Measurements from ENCODE around the gene GNG14.
"Not testable (repeated sequence)": the region's sequence is repeated elsewhere in the genome, so short reads cannot be mapped to it uniquely, and the experiment has no call there.

Gene GNG14

DNA sequence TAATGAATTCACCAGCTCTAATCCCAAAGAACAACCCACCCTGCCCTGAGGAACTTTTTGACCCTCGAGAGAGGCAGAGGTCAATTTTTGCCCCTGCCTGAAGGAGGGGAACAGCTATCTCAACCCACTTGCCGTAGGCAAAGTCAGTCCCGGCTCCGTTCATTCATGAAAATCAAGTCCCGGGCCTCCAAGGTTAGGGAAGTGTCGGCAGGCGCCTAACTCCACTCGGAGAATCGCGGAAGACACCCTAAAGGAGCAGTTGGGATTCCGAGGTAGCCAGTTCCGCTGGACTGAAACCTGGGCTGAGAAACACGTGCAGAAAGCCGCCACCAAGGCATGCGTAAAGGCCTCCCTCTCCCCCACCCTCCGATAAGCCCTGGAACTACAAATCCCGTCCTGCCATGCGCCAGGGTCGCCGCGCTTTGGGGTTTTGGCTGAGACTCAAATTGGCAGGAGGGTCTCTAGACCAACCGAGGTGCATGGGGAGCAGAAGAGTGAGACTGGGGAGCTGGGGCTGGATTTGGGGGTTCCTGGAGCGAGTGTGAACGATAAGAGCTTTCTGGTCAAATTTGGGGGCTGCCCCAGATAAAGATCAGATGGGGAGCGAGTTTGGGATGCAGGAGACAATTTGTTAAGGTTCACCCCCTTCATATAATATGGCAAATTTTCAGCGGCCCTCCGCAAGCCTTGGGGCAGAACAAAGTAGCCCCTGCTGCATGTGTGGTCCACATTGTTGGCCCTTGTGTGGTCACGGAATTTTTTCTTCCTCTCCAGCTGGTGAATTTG, 36.0 kb downstream of the GNG14 start, which contains the start of gene TNPO2:
TSS of gene TNPO2 (minus strand) at position 292 of the 786 bp plus-strand sequence. CDS start 2,955 bp downstream, outside the sequence.
- peak; percentile 91 for DNase-seq (ENCODE audit: low spot score)

DNA sequence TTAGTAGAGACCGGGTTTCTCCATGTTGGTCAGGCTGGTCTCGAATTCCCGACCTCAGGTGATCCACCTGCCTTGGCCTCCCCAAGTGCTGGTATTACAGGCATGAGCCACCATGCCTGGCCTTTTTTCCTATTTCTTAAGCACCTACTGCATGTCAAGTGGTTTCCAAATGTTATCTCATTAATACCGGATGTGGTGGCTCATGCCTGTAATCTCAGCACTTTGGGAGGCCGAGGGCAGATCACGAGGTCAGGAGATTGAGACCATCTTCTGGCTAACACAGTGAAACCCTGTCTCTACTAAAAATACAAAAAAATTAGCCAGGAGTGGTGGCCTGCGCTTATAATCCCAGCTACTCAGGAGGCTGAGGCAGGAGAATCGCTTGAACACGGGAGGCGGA, 37.8 kb downstream of the GNG14 start:
- not testable (repeated sequence) for DNase-seq (ENCODE audit: low spot score)

DNA sequence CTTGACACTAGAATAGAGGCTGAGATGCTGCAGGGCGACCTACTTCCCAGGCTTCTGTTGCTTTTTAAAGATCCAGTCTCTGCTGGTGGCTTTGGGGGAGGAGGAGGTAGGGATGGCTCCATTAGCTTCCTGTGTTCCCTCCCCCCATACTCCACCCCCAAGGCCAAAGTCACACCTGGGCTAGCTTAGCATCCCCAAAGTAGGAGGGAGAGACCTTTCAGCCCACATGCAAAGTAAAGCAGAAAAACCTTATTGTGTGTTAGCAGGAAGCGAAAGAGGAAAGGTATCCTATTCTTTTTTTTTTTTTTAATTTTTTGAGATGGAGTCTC, 39.2 kb downstream of the GNG14 start:
- no peak for DNase-seq (ENCODE audit: low spot score)

DNA sequence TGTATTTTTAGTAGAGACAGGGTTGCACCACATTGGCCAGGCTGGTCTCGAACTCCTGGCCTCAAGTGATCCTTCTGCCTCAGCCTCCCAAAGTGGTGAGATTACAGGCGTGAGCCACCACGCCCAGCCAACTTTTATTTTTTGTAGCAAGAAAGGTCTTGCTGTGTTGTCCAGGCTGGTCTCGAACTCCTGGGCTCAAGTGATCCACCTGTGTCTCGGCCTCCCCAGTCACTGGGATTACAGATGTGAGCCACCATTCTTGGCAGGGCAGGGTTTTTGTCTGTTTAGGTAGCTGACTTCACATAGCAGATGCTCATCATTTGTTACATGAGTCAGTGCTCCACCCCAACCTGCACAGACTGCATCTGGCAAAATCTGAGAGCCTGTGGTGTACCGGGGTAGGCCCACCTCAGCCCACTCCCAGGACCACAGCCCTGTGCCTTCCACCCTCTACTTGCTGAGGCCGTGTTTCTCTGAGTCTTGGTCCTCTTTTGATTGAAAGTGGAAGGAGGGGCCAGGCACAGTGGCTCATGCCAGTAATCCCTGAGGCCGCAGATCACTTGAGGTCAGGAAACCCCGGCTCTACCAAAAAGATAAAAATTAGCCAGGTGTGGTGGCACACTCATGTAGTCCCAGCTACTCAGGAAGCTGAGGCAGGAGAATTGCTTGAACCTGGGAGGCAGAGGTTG, 40.1 kb downstream of the GNG14 start:
- no peak for DNase-seq (ENCODE audit: low spot score)

DNA sequence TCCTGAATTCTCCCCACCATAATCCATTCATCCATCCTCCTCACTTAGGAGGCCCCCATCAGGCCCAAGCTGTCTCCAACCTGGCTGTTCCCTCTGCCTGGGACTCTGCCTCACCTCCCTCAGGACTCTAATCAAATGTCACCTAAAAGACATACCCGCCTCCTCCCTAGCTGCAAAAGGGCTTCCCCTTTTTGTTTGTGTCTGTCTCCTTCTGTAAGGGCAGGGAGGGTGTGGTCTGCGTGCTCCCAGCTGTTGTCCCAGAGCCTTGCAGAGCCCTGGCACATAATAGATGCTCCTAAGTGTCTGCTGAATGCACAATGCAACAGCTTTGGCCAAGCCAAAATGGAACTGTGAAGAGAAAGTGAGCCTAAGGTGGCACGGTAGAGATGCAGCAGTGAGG, 42.3 kb downstream of the GNG14 start:
- no peak for DNase-seq (ENCODE audit: low spot score)

DNA sequence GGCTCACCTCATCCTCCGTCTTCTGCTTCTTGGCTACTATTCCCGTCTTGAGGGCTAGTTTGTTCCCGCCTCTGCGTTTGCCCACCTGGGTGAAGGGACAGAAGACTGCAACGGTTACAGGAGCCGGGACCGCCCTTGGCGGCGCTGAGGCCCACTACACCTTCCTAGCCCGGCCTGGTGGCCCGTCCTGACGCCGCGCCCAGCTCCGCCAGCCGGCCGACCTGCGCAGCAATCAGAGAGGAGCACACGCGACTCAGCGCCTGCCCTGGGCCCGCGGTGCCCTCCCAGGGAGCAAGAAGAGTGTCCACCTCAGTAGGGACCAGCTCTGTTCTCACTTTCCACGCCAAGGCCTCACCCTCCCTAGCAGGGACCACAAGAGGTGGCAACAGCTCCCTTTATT, 43.5 kb downstream of the GNG14 start:
- no peak for DNase-seq (ENCODE audit: low spot score)

DNA sequence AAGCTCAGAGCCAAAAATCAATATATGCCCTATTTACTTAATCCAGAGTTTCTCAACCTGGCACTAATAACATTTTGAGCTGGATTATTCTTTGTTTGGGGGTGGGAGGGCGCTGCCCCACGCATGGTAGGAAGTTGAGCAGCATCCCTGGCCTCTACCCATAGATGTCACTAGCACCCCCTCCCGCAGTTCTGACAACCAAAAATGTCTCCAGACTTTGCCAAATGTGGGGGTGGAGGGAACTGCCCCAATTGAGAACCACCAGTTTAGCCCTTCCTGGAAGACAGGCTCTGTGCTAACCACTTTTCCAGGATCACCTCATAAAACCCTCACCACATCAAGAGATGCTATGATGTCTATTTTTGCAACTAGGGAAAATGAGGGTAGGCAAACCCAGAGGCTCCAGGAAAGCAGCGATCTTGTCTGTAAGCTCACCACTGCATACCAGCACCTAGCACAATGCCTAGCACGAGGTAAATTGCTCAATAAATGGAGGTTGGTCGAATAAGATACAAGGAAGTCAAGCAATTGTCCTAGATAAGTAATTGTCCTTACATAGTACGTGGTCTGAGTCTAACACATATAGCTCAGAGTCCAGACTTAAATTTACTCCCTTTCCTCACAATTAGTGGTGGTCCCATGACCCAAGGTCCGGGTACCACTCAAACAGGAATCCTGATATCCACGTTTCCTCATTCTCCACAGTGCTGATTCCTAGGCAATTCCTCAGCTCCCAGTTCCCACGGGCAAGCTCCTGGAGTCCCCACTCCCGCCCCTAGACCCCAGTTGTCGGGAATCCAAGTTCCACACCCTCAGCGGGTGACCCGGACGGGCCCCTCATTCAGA, 45.8 kb downstream of the GNG14 start:
- DNase-seq (ENCODE audit: low spot score), result peak; percentile 87

DNA sequence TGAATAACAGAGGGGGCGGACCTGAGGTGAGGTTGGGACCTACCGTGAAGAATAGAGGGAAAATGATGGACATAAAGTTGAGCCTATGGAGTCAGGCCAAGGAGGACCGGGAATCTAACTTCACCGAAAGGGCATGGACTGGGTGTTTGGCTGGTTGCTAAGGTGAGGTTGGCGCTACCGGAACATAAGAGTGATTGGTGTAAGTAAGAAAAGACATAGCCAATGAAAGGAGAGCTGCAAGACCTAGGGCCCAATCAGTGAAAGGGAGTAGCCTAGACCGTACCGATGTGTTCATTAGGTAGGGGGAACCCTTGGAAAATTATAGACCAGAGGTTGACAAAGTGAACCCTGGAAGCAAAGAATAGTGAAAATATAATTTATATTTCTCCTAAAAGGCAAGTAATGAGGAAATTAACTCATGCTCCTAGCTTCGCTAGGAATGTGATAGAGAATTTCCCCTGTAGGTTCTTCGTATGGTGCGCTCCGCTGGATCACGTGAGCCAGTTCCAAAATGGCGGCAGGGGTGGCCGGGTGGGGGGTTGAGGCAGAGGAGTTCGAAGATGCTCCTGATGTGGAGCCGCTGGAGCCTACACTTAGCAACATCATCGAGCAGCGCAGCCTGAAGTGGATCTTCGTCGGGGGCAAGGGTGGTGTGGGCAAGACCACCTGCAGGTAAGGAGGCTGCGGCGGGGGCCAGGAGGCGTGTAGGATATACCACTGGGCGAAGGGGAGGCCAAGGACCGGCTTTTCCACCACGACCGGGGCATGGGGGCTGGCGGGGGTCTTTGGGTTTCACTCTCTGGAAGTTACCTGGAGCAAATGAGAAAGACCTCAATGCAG, 49.4 kb downstream of the GNG14 start, which contains the start of gene GET3:
TSS of gene GET3 (plus strand) at position 503 of the 840 bp plus-strand sequence. CDS start at position 512, 9 bp downstream.
- peak; percentile 96 for DNase-seq (ENCODE audit: low spot score)

DNA sequence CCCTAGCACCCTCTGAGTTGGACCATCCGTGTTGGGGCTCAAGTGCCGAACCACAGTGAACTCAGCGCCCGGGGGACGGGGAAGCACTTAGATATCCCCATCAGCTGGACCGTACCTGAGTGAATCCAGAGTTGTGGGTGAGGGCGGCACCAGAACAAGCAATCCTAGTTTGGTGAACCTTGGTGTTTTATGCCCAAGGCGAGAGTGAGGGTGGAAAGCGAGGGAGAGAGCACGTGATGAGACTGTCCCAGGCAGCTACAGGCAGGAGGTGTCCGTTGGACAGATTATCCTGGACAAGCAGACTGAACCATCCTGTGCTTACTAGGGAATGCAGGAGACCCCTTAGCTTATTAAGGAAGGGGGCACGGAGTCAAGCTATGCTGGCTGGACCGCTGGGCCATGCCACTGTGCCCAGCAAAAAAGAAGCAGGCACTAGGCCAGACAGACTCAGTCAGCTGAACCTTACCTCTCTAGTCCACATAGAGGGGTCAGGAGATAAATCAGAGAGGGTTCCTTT, 50.1 kb downstream of the GNG14 start:
- DNase-seq (ENCODE audit: low spot score), result no peak
